ENCODE results near the gene IL6ST. TPM values are rescaled to one million over a fixed set of nuclear protein-coding genes. Genes with fewer than 3 reads are reported as not detected.

The IL6ST gene
- total RNA-seq, 1 experiment from 2014 or later: 39.8 TPM

GRCh38 chr5:55907927-55908326 lies 86.8 kb downstream of the IL6ST start:
- TF ChIP-seq, protein P1, sequence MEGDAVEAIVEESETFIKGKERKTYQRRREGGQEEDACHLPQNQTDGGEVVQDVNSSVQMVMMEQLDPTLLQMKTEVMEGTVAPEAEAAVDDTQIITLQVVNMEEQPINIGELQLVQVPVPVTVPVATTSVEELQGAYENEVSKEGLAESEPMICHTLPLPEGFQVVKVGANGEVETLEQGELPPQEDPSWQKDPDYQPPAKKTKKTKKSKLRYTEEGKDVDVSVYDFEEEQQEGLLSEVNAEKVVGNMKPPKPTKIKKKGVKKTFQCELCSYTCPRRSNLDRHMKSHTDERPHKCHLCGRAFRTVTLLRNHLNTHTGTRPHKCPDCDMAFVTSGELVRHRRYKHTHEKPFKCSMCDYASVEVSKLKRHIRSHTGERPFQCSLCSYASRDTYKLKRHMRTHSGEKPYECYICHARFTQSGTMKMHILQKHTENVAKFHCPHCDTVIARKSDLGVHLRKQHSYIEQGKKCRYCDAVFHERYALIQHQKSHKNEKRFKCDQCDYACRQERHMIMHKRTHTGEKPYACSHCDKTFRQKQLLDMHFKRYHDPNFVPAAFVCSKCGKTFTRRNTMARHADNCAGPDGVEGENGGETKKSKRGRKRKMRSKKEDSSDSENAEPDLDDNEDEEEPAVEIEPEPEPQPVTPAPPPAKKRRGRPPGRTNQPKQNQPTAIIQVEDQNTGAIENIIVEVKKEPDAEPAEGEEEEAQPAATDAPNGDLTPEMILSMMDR (conservative IDR thresholded peaks at IDR 0.05; ENCODE audit: low read depth, low read length): no peak
- TF ChIP-seq EZH2 (IDR thresholded peaks at IDR 0.05; ENCODE audit: borderline replicate concordance, low read depth, low read length, poor library complexity, severe bottlenecking): no peak

DNA sequence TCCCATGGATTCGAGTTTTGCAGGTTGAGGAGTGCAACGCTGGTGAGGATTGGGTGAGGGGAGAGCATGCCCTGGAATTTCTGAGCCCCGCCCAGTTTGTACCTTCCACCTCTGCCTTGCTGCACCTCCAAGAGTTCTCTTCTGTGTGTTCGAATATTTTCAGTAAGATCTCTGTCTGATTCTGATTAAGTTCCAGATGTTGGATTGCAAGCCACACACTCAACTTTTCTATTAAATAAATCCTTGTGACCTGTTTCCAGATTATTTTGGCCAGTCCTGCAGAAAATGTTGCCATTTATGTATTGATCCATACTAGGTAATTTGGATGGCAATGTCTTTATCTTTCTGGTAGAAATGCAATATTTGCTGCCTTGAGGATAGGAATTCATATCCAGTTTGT lies 89.5 kb downstream of the IL6ST start:
- no TSS peak for BruUV-seq (replicated peaks)
- ChIA-PET CTCF (no interaction called here), POLR2A (ENCODE audit: low non-redundant PET) (no interaction called here)
- TF ChIP-seq, protein P1 (conservative IDR thresholded peaks at IDR 0.05; ENCODE audit: low read depth, low read length): no peak
- TF ChIP-seq EZH2 (IDR thresholded peaks at IDR 0.05; ENCODE audit: borderline replicate concordance, low read depth, low read length, poor library complexity, severe bottlenecking): no peak
- intact Hi-C loops (cut with micrococcal nuclease; ENCODE audit: unreplicated experiment): no loop called here
- H3K36me3 ChIP-seq (ENCODE audit: insufficient read depth, low read length, poor library complexity, severe bottlenecking): no peaks in the 10 kb centered on the region
- H3K4me1 ChIP-seq (ENCODE audit: insufficient read depth, low read length, poor library complexity, severe bottlenecking): no peaks in the 10 kb centered on the region
- H3K27ac ChIP-seq (ENCODE audit: low read depth, low read length, poor library complexity, severe bottlenecking): no peak overlapping the region
- no peaks in the 10 kb centered on the region for H3K9me3 ChIP-seq (ENCODE audit: low read depth, low read length, poor library complexity, severe bottlenecking)
- no peak overlapping the region for H3K4me3 ChIP-seq (ENCODE audit: low read depth, low read length, poor library complexity, severe bottlenecking)
- H3K27me3 ChIP-seq (replicated peaks; ENCODE audit: insufficient read depth, low read depth, low read length, poor library complexity): no peaks in the 10 kb centered on the region
- no peak for DNase-seq (ENCODE audit: low spot score)

More at GRCh38 chr5:55907927-55908326, 86.8 kb downstream of the IL6ST start:
- Histone ChIP-seq H3K4me3 (ENCODE audit: low read depth, low read length, poor library complexity, severe bottlenecking) (no peak overlapping the region), H3K9me3 (ENCODE audit: low read depth, low read length, poor library complexity, severe bottlenecking) (no peaks in the 10 kb centered on the region), H3K36me3 (ENCODE audit: insufficient read depth, low read length, poor library complexity, severe bottlenecking) (no peaks in the 10 kb centered on the region), H3K27me3 (replicated peaks; ENCODE audit: insufficient read depth, low read depth, low read length, poor library complexity) (no peaks in the 10 kb centered on the region), H3K4me1 (ENCODE audit: insufficient read depth, low read length, poor library complexity, severe bottlenecking) (no peaks in the 10 kb centered on the region), H3K27ac (ENCODE audit: low read depth, low read length, poor library complexity, severe bottlenecking) (no peak overlapping the region)
- no peak for DNase-seq (ENCODE audit: low spot score)
- ChIA-PET CTCF (no interaction called here), POLR2A (ENCODE audit: low non-redundant PET) (no interaction called here)
- BruUV-seq (replicated peaks): no TSS peak
- intact Hi-C loops (cut with micrococcal nuclease; ENCODE audit: unreplicated experiment): no loop called here

DNA sequence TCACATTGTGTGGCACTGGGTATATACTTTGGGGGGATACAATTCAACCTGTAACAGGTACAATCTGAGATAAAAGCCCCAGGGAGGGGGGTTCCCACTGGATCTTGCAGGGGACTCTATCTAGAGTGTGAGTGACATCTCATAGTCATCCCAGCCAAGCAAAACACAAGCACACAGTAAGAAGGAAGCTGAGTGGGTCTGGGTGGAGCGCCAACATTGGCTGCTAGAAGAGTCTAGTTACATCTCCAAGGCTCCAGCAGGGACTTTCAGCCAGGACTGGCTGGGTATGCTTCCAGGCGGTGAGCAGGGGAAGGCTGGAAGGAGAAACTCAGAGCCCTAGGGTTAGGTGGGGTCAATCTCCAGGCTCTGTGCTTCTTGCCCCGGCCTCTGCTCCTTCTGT lies 90.6 kb downstream of the IL6ST start:
- TF ChIP-seq, protein P1 (conservative IDR thresholded peaks at IDR 0.05; ENCODE audit: low read depth, low read length): no peak
- TF ChIP-seq EZH2 (IDR thresholded peaks at IDR 0.05; ENCODE audit: borderline replicate concordance, low read depth, low read length, poor library complexity, severe bottlenecking): no peak
- ChIA-PET POLR2A (ENCODE audit: low non-redundant PET) (no interaction called here), CTCF (no interaction called here)
- no peaks in the 10 kb centered on the region for H3K4me1 ChIP-seq (ENCODE audit: insufficient read depth, low read length, poor library complexity, severe bottlenecking)
- intact Hi-C loops (cut with micrococcal nuclease; ENCODE audit: unreplicated experiment): no loop called here
- H3K27me3 ChIP-seq (replicated peaks; ENCODE audit: insufficient read depth, low read depth, low read length, poor library complexity): no peaks in the 10 kb centered on the region
- no peak for DNase-seq (ENCODE audit: low spot score)
- H3K27ac ChIP-seq (ENCODE audit: low read depth, low read length, poor library complexity, severe bottlenecking): no peak overlapping the region
- no peaks in the 10 kb centered on the region for H3K36me3 ChIP-seq (ENCODE audit: insufficient read depth, low read length, poor library complexity, severe bottlenecking)
- H3K9me3 ChIP-seq (ENCODE audit: low read depth, low read length, poor library complexity, severe bottlenecking): no peaks in the 10 kb centered on the region
- no peak overlapping the region for H3K4me3 ChIP-seq (ENCODE audit: low read depth, low read length, poor library complexity, severe bottlenecking)
- no TSS peak for BruUV-seq (replicated peaks)

Measured in A673 (cell line).